H9 (cell line): ENCODE measurements around the gene TCF25. TPM values are rescaled to one million over a fixed set of nuclear protein-coding genes. Genes with fewer than 3 reads are reported as not detected.

Experiments
- DNase-seq: peaks from one replicate; pipeline ENCODE4 v3.0.0-alpha.2; 2017
- H2AFZ ChIP-seq: one replicate; pipeline ENCODE4 v1.6.1; 2013; ENCODE audit warnings: mild to moderate bottlenecking, low read length, control low read depth, moderate library complexity
- H2AK5ac ChIP-seq: 2 replicates; pipeline ENCODE4 v1.6.1; 2013; ENCODE audit warnings: low read length, control low read depth, mixed read lengths; ENCODE audit not compliant: insufficient read length
- H2BK120ac ChIP-seq: one replicate; pipeline ENCODE4 v1.6.1; 2013; ENCODE audit warnings: low read depth, mild to moderate bottlenecking, low read length, control low read depth, inconsistent platforms; ENCODE audit not compliant: poor library complexity, severe bottlenecking
- H2BK12ac ChIP-seq: 2 replicates; pipeline ENCODE4 v1.6.1; 2013; ENCODE audit warnings: low read length, control low read depth, mixed read lengths, low read depth; ENCODE audit not compliant: insufficient read length
- H2BK15ac ChIP-seq: 2 replicates; pipeline ENCODE4 v1.6.1; 2013; ENCODE audit warnings: low read depth, low read length, control low read depth
- H2BK20ac ChIP-seq: one replicate; pipeline ENCODE4 v1.6.1; 2013; ENCODE audit warnings: low read depth, mild to moderate bottlenecking, low read length, control low read depth, inconsistent platforms; ENCODE audit not compliant: poor library complexity, severe bottlenecking
- H2BK5ac ChIP-seq: 2 replicates; pipeline ENCODE4 v1.6.1; 2013; ENCODE audit warnings: low read length, control low read depth, mixed read lengths; ENCODE audit not compliant: insufficient read length
- H3K14ac ChIP-seq: 2 replicates; pipeline ENCODE4 v1.6.1; 2013; ENCODE audit warnings: low read length, control low read depth; ENCODE audit not compliant: insufficient read depth
- H3K18ac ChIP-seq: 2 replicates; pipeline ENCODE4 v1.6.1; 2013; ENCODE audit warnings: low read depth, mild to moderate bottlenecking, mixed read lengths, low read length, control low read depth; ENCODE audit not compliant: insufficient read length
- H3K23ac ChIP-seq: 2 replicates; pipeline ENCODE4 v1.6.1; 2013; ENCODE audit warnings: low read length, control low read depth, mixed read lengths, low read depth; ENCODE audit not compliant: insufficient read length
- H3K23me2 ChIP-seq: 2 replicates; pipeline ENCODE4 v1.6.1; 2013; ENCODE audit warnings: low read depth, mild to moderate bottlenecking, mixed read lengths, low read length, control low read depth; ENCODE audit not compliant: insufficient read length, poor library complexity, severe bottlenecking
- H3K27ac ChIP-seq: 2 replicates; pipeline ENCODE4 v1.5.1; 2013; ENCODE audit warnings: low read length, control low read depth, mixed read lengths, low read depth; ENCODE audit not compliant: insufficient read length
- H3K27me3 ChIP-seq: 2 replicates; pipeline ENCODE4 v1.6.1; 2013; ENCODE audit warnings: low read length, control low read depth, inconsistent platforms; ENCODE audit not compliant: insufficient read depth
- H3K4ac ChIP-seq: 2 replicates; pipeline ENCODE4 v1.6.1; 2013; ENCODE audit warnings: low read depth, mild to moderate bottlenecking, control low read depth, inconsistent platforms, low read length, moderate library complexity
- H3K4me1 ChIP-seq: 2 replicates; pipeline ENCODE4 v1.6.1; 2013; ENCODE audit warnings: low read length, control low read depth, inconsistent platforms; ENCODE audit not compliant: insufficient read depth
- H3K4me2 ChIP-seq: 2 replicates; pipeline ENCODE4 v1.6.1; 2013; ENCODE audit warnings: low read length, control low read depth, mixed read lengths; ENCODE audit not compliant: insufficient read length, insufficient read depth
- H3K56ac ChIP-seq: 2 replicates; pipeline ENCODE4 v1.6.1; 2013; ENCODE audit warnings: low read depth, mild to moderate bottlenecking, mixed read lengths, low read length, control low read depth; ENCODE audit not compliant: insufficient read length
- H3K79me1 ChIP-seq: 2 replicates; pipeline ENCODE4 v1.6.1; 2013; ENCODE audit warnings: low read depth, mild to moderate bottlenecking, moderate library complexity, low read length, control low read depth, inconsistent platforms; ENCODE audit not compliant: insufficient read depth, poor library complexity, severe bottlenecking
- H3K79me2 ChIP-seq: 2 replicates; pipeline ENCODE4 v1.6.1; 2013; ENCODE audit warnings: low read length, control low read depth, inconsistent platforms; ENCODE audit not compliant: insufficient read depth
- H3K9ac ChIP-seq: 2 replicates; pipeline ENCODE4 v1.6.1; 2013; ENCODE audit warnings: low read length, control low read depth, mixed read lengths; ENCODE audit not compliant: insufficient read length; ENCODE audit errors: extremely low read depth
- H3K9me3 ChIP-seq: one replicate; pipeline ENCODE4 v1.6.1; 2013; ENCODE audit warnings: low read depth, low read length, inconsistent platforms; ENCODE audit not compliant: control insufficient read depth
- H3T11ph ChIP-seq: one replicate; pipeline ENCODE4 v1.6.1; 2013; ENCODE audit warnings: mild to moderate bottlenecking, low read length, control low read depth, inconsistent platforms
- H4K20me1 ChIP-seq: one replicate; pipeline ENCODE4 v1.6.1; 2013; ENCODE audit not compliant: control insufficient read depth, insufficient read length, insufficient read depth
- H4K5ac ChIP-seq: 2 replicates; pipeline ENCODE4 v1.6.1; 2013; ENCODE audit warnings: low read depth, mild to moderate bottlenecking, mixed read lengths, low read length, control low read depth; ENCODE audit not compliant: insufficient read length
- H4K8ac ChIP-seq: replicated peaks from 2 replicates; pipeline ENCODE4 v1.6.1; 2013; ENCODE audit warnings: low read length, control low read depth, mixed read lengths, low read depth; ENCODE audit not compliant: insufficient read length
- H4K91ac ChIP-seq: 2 replicates; pipeline ENCODE4 v1.6.1; 2013; ENCODE audit warnings: low read depth, mild to moderate bottlenecking, moderate library complexity, mixed read lengths, low read length, control low read depth; ENCODE audit not compliant: insufficient read length
- H3K27ac Mint-ChIP-seq, 3 experiments: 2 replicates in 2 of 3; 3 replicates in 1 of 3; pipeline ENCODE4 v1.8.0; 2020 to 2021; ENCODE audit warnings: mixed read lengths in 3 of 3, mild to moderate bottlenecking in 1 of 3, moderate library complexity in 1 of 3
- H3K27me3 Mint-ChIP-seq: 2 replicates; pipeline ENCODE4 v1.8.0; 2021; ENCODE audit warnings: low read depth, mild to moderate bottlenecking, moderate library complexity, mixed read lengths
- H3K36me3 Mint-ChIP-seq, 3 experiments: 2 replicates in 2 of 3; 3 replicates in 1 of 3; pipeline ENCODE4 v1.8.0; 2020 to 2021; ENCODE audit warnings: low read depth in 3 of 3, mixed read lengths in 3 of 3; ENCODE audit not compliant: insufficient read depth in 1 of 3
- H3K4me1 Mint-ChIP-seq, 2 experiments: 2 replicates each; pipeline ENCODE4 v1.8.0; 2020; ENCODE audit warnings: mixed read lengths in 2 of 2
- H3K4me3 Mint-ChIP-seq, 2 experiments: 2 replicates in 1 of 2; 3 replicates in 1 of 2; pipeline ENCODE4 v1.8.0; 2020 to 2021; ENCODE audit warnings: mild to moderate bottlenecking in 2 of 2, mixed read lengths in 2 of 2, moderate library complexity in 1 of 2
- H3K9me3 Mint-ChIP-seq, 2 experiments: 2 replicates in 1 of 2; 3 replicates in 1 of 2; pipeline ENCODE4 v1.8.0; 2020; ENCODE audit warnings: mild to moderate bottlenecking in 2 of 2, mixed read lengths in 2 of 2, moderate library complexity in 1 of 2
- CTCF ChIP-seq: fragments of 200-600 bp; sonication (generic); conservative IDR thresholded peaks from 3 replicates; pipeline ENCODE4 v1.8.0; 2021; ENCODE audit warnings: antibody characterized with exemption, mild to moderate bottlenecking
- WGBS: extraction: QIAGEN DNeasy Blood & Tissue Kit; methylation state at CpG from one replicate; pipeline ENCODE4 v1.1.7; 2013; ENCODE audit warnings: missing lambda C conversion rate, low lambda C conversion rate, mixed read lengths; ENCODE audit not compliant: insufficient read length; ENCODE audit errors: extremely low coverage; 5-methylcytosine and 5-hydroxymethylcytosine counted together
- total RNA-seq: library from RNA; stranded (reverse); gene quantifications from 2 replicates; pipeline ENCODE4 v1.2.1, GENCODE V29; 2021

TCF25 gene
- total RNA-seq, 1 experiment from 2014 or later: 109 TPM

DNA sequence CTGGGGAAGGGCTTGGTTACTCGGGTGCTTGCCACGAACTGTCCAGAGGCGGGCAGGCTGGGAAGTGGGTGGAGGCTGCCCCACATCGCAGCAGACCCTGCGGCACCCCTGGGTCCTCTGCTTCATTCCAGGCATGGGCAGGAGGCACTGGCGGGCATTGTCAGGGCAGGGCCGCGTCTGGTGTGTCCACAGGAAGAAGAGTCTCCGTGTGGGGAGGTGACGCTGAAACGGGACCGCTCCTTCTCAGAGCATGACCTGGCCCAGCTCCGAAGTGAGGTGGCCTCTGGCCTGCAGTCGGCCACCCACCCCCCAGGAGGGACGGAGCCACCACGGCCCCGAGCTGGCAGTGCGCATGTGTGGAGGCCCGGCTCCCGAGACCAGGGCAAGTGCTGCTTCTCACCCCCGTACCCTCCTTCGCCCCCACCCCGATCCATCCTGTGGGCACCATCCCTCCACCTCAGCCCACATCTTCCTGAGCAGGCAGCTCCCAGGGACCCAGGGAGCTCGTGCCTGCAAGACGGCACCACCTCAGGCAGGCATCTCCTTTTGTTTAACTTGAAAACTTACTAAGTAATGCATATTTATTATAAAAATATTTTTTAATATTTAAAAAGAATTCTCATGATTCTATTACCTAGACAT lies 14.3 kb upstream of the TCF25 start:
- no peak overlapping the region for H2BK12ac ChIP-seq
- H2BK5ac ChIP-seq: no peak overlapping the region
- no peak overlapping the region for H3K14ac ChIP-seq
- H3K27ac Mint-ChIP-seq: no peak overlapping the region
- H3K9me3 ChIP-seq: no peaks in the 10 kb centered on the region
- H2AK5ac ChIP-seq: no peak overlapping the region
- H3K27ac ChIP-seq: no peak overlapping the region
- no peak overlapping the region for H3K4me2 ChIP-seq
- H4K91ac ChIP-seq: no peak overlapping the region
- no peak overlapping the region for H3T11ph ChIP-seq
- H2BK20ac ChIP-seq: no peak overlapping the region
- no peaks in the 10 kb centered on the region for H3K23me2 ChIP-seq
- no peak overlapping the region for H3K4me3 Mint-ChIP-seq
- H4K5ac ChIP-seq: no peak overlapping the region
- no peak overlapping the region for H3K4ac ChIP-seq
- H3K27me3 ChIP-seq: no peaks in the 10 kb centered on the region
- no peaks in the 10 kb centered on the region for H3K79me2 ChIP-seq
- H4K8ac ChIP-seq: no peak overlapping the region
- no peak overlapping the region for H3K18ac ChIP-seq
- H3K56ac ChIP-seq: no peak overlapping the region
- no peaks in the 10 kb centered on the region for H3K79me1 ChIP-seq
- H2BK120ac ChIP-seq: no peak overlapping the region
- H3K9ac ChIP-seq: no peak overlapping the region
- peaks cover 0 to 5% (median 4%) of the 10 kb centered on the region in 3 experiments; a peak in 2 of 7 replicates for H3K36me3 Mint-ChIP-seq
- no peaks in the 10 kb centered on the region for H3K9me3 Mint-ChIP-seq
- no CpG with 5 or more reads among the region's 25 CpGs for WGBS
- H4K20me1 ChIP-seq: no peaks in the 10 kb centered on the region
- H3K27me3 Mint-ChIP-seq: no peaks in the 10 kb centered on the region; the same call in 1 of the 2 replicates
- H3K4me1 Mint-ChIP-seq: peaks cover 0 to 3% of the 10 kb centered on the region in 2 experiments; a peak in 2 of 4 replicates
- DNase-seq: no peak
- H3K23ac ChIP-seq: no peak overlapping the region
- H3K4me1 ChIP-seq: no peaks in the 10 kb centered on the region
- no peak for TF ChIP-seq CTCF
- no peak overlapping the region for H2BK15ac ChIP-seq
- no peak overlapping the region for H2AFZ ChIP-seq
